RWPE1 (cell line): Measurements from ENCODE around the gene B4GALT2.

ENCODE experiments used
- CTCF ChIA-PET: fragments of 350-600 bp; sonication (Branson Sonifier 250); formaldehyde crosslinking; extraction: SDS; loops from one replicate; lab custom pipeline; 2021; lab: Yijun Ruan, JAX
- POLR2A ChIA-PET: fragments of 400-600 bp; formaldehyde crosslinking; extraction: SDS; loops from one replicate; lab custom pipeline; 2020; ENCODE audit warnings: antibody characterized with exemption; ENCODE audit not compliant: low non-redundant PET; lab: Yijun Ruan, JAX
- DNase-seq: peaks from one replicate; pipeline ENCODE4 v3.0.0; 2012; ENCODE audit warnings: low spot score
- H3K27ac ChIP-seq: fragments of 450-650 bp; 2 replicates; pipeline ENCODE4 v1.5.1; 2017
- CTCF ChIP-seq: fragments of 450-650 bp; conservative IDR thresholded peaks from 2 replicates; pipeline ENCODE4 v1.5.1; 2017; ENCODE audit warnings: low read depth, mild to moderate bottlenecking

Gene B4GALT2

GRCh38 chr1:43951021-43951985 lies 27.7 kb upstream of the B4GALT2 start:
- no peak for TF ChIP-seq CTCF
- POLR2A ChIA-PET: interaction anchor here (0.6 kb wide), 1 partner anchor 14 kb away, joined by 3 read pairs; no protein-coding TSS in a partner anchor
- DNase-seq: no peak
- CTCF ChIA-PET: no interaction called here
- H3K27ac ChIP-seq: no peak overlapping the region

GRCh38 chr1:43952731-43953346 lies 26.2 kb upstream of the B4GALT2 start:
- TF ChIP-seq CTCF: no peak
- CTCF ChIA-PET: no interaction called here
- POLR2A ChIA-PET: no interaction called here
- DNase-seq: no peak
- peak overlapping the region; percentile 33 for H3K27ac ChIP-seq

- POLR2A ChIA-PET: no interaction called here
- peak overlapping the region; percentile 33 for H3K27ac ChIP-seq
- no peak for TF ChIP-seq CTCF
- CTCF ChIA-PET: no interaction called here
- DNase-seq: no peak
Measured at GRCh38 chr1:43953361-43953760, 25.6 kb upstream of the B4GALT2 start.

- H3K27ac ChIP-seq: 0 out of 2 replicates have a peak overlapping the region, but pooled peaks have one; percentile 12
- ChIA-PET POLR2A (no interaction called here), CTCF (interaction anchor here (0.5 to 0.6 kb wide), 2 partner anchors 46 to 98 kb away, joined by 3 to 5 read pairs; no protein-coding TSS in a partner anchor)
- DNase-seq: no peak
- no peak for TF ChIP-seq CTCF
Measured at GRCh38 chr1:43954036-43954435, 25.0 kb upstream of the B4GALT2 start.

GRCh38 chr1:43956234-43956633 lies 22.8 kb upstream of the B4GALT2 start:
- TF ChIP-seq CTCF: no peak
- DNase-seq: no peak
- ChIA-PET POLR2A (no interaction called here), CTCF (no interaction called here)
- H3K27ac ChIP-seq: peak overlapping the region; percentile 66; the same call in 1 of the 2 replicates

GRCh38 chr1:43957407-43958040 lies 21.5 kb upstream of the B4GALT2 start:
- peak overlapping the region; percentile 66 for H3K27ac ChIP-seq
- ChIA-PET CTCF (interaction anchor here (0.6 kb wide), 1 partner anchor 56 kb away, joined by 9 read pairs; no protein-coding TSS in a partner anchor), POLR2A (no interaction called here)
- no peak for DNase-seq
- no peak for TF ChIP-seq CTCF
